ENCODE data around the gene CETP.

The CETP gene, protein sequence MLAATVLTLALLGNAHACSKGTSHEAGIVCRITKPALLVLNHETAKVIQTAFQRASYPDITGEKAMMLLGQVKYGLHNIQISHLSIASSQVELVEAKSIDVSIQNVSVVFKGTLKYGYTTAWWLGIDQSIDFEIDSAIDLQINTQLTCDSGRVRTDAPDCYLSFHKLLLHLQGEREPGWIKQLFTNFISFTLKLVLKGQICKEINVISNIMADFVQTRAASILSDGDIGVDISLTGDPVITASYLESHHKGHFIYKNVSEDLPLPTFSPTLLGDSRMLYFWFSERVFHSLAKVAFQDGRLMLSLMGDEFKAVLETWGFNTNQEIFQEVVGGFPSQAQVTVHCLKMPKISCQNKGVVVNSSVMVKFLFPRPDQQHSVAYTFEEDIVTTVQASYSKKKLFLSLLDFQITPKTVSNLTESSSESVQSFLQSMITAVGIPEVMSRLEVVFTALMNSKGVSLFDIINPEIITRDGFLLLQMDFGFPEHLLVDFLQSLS

DNA sequence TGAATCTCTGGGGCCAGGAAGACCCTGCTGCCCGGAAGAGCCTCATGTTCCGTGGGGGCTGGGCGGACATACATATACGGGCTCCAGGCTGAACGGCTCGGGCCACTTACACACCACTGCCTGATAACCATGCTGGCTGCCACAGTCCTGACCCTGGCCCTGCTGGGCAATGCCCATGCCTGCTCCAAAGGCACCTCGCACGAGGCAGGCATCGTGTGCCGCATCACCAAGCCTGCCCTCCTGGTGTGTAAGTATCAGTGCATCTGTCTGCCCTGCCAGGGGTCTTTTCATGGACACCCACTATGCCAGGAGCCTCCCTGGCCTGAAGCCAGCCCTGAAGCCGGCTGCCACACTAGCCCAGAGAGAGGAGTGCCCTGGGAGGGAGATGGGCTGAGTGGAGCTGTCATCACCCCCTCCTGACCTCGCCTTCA is at the start of gene CETP:
Gene CETP (plus strand): TSS at position 100 of the 431 bp plus-strand sequence. CDS start 30 bp downstream, at position 130.
- no peak for DNase-seq (ENCODE audit: low read depth)

DNA sequence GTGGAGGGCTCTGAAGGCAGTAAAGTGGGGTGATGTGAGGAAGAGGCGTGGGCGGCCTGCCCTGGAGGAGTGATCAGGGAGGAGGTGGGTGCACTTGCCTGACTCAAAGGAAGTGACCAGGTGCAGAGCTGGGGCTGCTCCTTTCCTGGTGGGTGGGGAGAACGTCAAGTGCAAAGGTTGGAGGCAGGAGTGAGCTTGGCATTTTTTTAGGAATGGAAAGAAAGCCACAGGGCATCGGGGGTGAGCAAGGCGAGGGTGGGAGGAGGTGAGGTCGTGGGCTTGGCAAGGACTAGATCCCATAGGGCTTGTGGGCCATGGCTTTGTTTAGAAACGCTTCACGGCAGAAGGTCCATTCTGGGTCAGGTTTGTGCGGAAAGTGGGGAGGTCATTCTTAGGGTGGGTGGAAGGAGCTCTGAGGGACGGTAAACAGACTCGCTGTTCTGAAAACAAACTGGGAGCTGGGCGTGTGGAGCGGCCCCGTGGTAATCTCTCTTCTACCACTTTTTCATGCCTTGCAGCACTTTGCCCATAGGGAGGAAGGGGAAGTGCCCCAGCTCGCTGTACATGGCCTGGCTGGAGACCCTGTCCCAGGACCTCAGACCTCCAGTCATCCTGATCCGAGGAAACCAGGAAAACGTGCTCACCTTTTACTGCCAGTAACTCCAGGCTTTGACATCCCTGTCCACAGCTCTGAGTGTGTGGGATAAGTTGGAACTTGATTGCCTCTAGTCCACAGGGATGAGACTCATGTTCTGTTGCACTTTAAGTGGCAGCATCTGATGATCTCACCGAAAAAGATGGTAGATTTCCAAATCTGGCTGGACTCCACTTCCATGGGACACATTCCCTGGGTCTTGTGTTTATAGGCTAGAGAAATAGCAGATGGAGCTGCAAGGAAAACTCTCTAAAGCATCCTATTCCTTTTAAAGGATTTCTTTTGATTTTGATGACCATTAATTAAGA is 48.7 kb upstream of the CETP start:
- DNase-seq (ENCODE audit: low read depth) = no peak

DNA sequence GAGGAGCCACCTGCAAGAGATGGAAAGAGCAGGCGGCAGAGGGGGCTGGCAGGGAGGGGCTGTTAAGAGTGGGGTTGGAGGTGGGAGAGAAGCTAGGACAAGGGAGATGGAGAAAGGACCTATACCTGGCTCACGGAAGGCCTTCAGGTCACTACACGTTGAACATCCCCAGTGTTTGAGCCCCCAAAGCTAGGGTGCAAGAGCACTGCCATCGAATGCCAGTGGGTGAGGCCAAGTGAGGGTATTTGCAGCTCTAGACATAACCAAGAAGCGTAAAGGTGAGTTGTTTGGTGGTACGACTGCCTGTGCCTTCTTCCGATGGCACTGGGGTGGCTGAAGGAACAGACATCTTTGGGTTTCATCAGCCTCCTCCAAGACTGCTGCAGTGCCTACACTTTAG is 46.9 kb upstream of the CETP start:
- no peak for DNase-seq (ENCODE audit: low read depth)

DNA sequence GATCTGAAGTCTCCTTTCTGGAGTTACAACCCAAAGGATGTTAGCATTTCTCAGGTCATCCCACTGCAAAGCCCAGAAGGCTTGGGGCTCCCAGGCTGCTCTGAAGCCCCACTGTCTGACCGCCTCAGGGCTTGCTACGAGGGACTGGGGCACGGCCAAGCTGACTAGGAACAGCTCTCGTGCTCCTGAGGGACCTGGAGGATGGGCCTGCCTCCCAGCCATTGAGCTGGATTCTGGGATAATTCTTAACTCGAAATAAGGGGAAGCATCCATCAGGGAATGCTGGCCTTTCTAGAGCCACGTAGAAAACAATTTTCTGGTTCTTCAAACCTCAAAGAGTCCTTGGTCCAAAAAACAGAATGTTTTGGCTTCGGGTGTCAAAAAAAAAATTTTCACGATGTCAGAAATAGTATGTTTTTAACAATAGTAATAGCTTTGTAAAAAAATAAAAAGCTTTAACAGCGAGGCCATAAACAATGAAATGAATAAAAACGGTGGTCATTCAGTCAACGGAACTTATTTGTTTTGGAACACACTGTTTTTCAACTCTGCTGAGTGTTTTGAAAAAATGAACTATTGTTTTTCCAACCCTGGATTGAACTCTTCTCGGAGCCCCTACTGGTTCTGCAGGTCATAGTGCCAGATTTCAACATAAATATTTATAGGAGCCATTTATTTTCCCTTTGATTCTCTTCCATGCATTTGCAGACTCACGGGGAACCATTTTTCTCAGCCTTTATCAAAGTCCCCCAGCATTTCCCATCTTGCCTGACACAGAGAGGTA is 46.2 kb upstream of the CETP start:
- no peak for DNase-seq (ENCODE audit: low read depth)

DNA sequence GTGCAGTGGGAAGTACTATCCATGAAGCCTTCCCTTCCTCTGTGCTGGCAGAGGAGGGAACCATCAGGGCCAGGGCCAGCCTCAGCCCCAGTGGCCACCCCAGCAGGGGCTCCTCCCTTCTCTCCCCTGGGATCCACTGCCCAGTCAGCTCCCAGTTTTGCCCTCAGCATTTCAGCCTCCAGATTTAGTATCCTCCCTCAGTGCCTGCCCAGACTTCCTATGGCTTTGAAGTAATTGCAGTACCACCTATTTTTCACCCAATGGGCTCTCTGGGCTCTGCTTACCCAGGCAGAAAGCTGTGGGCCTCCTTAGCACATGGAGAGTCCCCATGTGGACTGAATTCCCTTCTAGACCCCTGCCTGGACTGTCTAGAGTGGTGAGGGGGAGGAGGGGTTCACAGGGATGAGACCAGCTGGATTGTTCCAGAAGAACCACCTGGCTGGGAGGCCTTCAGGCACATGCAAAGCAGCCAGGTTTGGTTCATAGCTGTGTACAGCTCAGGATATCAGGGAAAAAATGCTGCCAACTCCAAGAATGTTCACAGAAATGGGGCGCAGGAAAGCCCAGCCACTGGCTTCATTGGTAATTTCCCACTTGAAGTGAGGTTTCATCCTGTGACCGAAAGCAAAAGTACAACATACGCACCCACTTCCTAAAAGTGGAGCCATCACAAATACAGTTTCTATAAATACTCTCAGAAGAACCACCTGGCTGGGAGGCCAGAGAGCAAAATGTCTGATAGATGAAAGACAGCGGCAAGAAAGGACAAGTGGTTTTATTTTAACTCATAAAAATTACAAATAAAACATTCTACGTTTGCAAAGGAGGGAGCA is 45.0 kb upstream of the CETP start:
- DNase-seq (ENCODE audit: low read depth) = no peak

DNA sequence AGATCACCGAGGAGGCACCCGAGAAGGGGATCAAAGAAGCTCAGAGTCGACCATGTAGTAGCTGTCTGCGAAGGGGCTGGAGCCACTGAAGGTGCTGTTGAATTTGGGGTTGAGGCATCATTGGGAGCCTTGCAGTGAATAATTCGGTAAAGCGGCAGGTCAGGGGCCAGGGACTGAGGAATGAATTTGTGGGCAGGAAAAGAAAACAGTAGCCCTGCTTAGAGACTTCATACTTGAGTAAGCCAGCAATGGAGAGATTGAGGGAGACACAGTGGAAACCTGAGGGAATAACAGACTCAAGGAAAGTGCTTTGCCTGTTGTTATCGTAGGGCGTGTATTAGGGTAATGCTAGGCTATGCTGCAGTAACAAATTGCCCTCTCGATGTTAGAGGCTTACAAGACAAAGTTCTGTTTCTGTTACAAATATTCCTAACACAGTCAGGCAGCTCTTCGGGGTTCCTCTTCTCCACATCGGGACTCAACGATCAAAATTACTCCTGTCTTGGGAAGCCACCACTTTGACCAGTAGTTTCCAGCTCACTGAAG is 43.2 kb upstream of the CETP start:
- no peak for DNase-seq (ENCODE audit: low read depth)

DNA sequence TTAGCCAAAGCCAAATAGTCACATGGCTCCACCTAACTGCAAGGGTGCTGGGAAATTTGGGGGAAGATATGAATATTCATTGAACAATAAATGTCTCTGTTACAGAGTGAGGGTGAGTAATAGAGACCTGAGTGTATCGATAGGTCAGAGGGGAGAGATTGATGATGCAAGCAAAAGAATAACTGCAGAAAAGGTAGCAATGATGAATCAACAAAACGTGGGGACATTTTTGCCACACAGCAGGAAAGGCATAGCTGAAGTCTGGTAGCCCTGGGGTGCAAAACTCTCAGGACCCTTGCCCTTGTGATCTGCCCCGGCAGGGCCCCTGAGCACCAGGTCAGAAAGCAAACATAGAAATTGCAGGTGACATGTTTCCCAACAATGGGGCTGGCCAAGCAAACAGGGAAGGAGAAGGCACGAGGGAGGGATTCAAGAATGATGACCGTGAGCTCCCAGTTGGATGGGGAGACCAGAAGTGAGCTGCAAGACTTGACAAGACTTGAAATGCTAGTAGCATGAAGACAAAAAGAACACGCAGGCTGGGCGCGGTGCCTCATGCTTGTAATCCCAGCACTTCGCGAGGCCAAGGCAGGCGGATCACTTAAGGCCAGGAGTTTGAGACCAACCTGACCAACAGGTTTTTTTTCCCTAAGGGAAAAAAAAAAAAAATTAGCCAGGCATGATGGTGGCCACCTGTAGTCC is 42.5 kb upstream of the CETP start:
- no peak for DNase-seq (ENCODE audit: low read depth)

DNA sequence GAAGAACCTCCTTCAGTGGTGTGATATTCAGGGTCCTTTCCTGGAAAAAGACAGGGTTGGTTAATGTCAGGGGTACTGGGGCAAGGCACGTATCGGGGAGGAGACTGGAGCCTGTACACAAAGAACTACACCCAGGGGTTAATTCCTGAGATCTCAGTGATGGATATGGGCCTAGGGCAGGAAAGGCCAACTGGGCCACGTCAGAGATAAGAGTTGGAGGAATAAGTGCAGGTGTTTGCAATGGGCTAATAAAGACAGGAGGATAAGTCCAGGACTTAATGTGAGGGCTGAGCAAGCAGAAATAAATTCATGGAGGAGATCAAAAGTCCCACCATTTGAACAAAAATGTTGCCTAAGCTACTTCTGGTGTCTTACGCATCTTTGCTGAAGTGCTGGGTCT is 40.2 kb upstream of the CETP start:
- DNase-seq (ENCODE audit: low read depth) = no peak

DNA sequence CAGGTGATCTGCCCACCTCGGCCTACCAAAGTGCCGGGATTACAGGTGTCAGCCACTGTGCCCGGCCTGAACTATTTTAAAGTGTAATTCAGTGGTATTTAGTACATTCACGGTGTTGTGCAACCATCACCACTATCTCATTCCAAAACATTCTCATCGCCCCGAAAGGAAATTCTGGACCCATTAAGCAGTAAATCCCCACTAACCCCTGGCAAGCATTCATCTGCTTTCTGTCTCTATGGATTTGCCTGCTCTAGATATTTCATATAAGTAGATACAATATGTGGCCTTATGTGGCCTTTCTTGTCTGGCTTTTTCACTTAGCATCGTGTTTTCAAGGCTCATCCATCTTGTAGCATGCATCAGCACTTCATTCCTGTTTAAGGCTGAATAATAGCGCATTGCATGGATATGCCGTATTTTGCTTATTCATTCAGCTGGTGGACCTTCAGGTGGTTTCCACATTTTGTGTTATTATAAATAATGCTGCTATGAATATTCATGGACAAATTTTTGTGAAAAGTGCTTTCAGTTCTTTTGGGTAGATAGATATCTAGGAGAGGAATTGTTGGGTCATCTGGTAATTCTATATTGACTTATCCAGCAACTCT is 38.2 kb upstream of the CETP start:
- DNase-seq (ENCODE audit: low read depth) = no peak

DNA sequence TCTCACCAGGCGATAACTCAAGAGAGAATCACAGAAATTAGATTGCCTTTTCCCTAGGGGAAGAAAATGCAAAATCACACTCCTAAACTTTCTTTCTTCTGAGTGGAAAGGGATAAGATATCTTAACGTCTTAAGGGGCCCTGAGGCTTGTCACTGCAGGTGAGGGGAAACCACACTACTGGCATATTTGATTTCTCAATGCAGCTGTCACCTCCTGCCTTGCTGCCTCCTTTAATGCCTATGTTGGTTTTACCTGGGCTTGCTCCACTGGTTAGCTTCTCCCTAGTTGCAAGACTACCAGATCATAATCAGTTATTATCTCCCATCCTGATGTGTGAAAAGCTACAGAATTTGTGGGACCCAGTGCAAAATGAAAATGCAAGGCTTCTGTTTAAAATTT is 34.3 kb upstream of the CETP start:
- DNase-seq (ENCODE audit: low read depth) = no peak

DNA sequence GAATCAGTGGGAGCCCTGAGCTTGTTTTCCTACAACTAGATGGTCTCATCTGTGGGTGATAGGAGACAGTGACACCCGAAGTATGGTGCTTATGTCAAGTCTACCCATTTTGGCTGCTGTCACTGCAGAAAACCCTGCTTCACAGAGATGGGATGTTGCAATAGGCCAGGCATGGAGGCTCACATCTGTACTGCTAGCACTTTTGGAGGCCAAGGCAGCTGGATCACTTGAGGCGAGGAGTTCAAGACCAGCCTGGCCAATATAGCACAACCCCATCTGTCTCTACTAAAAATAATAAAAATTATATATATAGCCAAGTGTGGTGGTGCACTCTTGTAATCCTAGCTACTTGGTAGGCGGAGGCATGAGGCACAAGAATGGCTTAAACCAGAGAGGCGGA is 32.1 kb upstream of the CETP start:
- no peak for DNase-seq (ENCODE audit: low read depth)

DNA sequence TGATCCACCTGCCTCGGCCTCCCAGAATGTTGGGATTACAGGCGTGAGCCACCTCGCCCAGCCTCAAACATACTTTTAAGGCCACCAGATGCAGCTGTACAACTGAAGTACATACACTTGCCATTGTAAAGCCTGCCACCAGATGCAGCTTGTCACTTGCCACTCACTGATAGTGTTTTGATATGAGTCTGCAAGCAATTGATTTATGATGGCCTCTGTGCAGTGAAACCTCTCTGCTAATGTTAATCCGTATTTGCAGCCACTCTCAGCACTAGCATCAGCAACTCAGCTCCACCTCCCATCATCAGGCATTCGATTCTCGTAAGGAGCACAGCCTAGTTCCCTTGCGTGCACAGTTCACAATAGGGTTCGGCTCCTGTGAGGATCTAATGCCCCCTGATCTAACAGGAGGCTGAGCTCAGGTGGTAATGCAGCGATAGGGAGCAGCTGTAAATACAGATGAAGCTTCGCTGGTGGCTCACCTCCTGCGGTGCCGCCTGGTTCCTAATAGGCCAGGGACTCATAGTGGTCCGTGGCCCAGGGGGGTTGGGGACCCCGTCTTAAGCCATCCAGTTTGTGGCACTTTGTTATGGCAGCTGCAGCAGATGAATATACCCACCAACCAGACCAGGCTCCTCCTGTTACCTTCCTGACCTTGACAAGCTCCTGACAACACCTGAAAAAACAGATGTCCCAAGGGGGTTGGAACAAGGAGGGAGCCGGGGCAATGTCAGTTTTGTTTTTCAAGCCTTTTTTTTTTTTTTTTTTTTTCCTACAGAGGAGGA is 31.1 kb upstream of the CETP start:
- no peak for DNase-seq (ENCODE audit: low read depth)

DNA sequence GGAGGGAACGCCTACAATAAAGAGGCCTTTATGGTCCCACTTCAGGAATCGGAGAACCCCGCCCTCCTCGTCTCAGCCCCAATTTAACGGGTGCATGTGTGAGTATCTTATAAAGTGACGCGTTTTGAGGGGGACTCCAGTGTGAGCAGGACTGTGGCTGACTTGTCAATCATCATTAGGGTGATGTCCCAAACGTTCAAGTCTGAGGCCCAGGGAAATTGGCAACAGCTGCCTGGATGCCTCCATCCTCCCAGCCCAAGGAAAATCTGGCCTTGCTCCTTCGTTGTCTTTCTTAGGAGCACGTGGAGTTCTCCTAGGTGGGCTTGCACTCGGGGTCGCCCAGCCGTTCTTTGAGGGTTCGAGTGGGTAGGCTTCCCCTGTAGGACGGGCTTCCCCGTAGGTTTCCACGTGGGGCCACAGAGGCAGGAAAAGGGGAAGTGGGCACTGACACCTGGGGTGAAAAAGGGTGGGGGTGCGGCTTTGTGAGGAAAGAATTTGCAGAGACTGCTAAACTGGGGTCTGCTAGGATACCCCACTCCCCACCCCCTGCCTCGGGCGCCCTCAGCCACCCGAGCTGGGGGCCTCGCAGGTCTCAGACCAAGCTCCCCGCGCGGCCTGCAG is 30.4 kb upstream of the CETP start:
- DNase-seq (ENCODE audit: low read depth) = no peak

DNA sequence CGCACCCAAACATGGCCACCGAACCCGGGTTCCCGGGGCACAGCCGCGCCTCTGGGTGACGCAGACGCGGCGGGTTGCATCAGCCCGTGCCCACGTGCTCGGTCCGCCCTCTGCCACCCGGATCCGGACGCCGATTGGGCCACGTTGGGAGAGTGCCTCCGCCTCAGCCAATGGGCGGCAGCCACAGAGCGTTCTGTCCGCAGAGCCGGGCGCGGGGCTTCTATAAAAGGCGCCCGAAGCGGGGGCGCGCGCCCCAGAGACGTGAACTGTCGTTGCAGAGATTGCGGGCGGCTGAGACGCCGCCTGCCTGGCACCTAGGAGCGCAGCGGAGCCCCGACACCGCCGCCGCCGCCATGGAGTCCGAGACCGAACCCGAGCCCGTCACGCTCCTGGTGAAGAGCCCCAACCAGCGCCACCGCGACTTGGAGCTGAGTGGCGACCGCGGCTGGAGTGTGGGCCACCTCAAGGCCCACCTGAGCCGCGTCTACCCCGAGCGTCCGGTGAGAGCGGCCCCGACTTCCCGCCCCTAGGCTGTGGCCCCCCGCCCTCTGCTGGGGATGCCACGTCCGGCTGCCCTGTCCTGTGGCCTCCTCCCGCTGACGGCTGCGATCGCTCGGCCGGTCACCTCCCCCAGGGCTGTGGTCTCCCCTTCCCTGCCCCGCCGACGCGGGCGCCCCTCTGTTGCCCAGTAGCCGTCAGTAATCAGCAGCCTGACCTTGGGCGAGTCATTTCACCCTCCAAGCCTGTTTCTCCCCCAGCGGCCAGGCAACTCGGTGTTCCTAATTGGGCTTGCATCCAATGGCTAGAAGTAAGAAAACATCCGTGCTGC is 29.6 kb upstream of the CETP start, which contains the start of gene HERPUD1:
Gene HERPUD1 (plus strand): TSS at position 251 of the 829 bp plus-strand sequence. CDS start 103 bp downstream, at position 354.
- DNase-seq (ENCODE audit: low read depth) = peak; percentile 99

DNA sequence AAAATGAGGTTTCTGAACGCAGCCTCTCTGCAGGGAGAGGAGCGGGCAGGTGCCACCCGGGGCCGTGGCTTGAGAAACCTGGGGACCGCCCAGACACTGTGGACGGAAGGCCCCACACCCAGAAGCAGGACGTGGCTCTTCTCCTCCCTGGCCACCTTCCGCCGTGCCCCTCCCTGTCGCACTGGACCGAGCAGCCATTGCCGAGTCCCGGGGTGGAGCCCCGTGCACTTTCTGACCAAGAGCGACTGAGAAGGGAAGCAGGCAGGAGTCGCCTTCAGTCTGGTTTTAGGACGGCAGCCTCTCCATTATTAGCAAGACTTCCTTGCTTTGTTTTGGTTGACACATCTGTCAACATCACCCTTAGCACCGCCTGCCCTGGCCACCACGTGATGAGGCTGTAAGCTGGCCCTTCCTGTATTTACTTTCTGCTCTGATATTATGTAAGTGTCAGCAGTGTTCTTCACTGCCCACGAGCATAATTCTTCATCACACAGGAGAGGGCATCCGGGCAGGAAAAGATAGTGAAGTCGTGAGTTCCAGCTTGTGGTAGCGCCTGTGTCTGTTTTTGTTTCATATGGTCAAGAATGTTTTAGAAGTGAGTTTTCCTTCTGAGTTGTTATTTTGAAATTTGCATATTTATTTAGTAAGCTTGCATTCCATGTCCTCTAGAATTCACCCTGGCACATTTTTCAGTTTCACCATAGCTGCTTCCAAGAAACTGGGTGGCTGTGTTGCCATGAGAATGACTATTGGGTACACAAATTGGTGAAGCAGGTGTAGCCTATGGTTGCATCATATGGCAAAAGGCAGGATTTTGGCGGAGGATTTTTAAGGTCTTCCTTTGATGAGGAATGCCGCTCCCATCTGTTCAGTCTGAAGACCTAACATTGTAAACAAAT is 28.8 kb upstream of the CETP start:
- DNase-seq (ENCODE audit: low read depth) = peak; percentile 20
